Heart right ventricle (tissue), 16 donors: Measurements from ENCODE around the gene SP4. TPM values are rescaled to one million over a fixed set of nuclear protein-coding genes. Genes with fewer than 3 reads are reported as not detected.

Experiments used
- ATAC-seq, 8 donors: fragments of 200-7000 bp; cut with Tn5 transposase; one replicate each; pipeline ENCODE4 v1.9.1; 2020; ENCODE audit warnings: mild to moderate bottlenecking in 8 of 8, moderate library complexity in 8 of 8, moderate number of reproducible peaks in 1 of 8
- DNase-seq, 2 donors: peaks; one replicate each; pipeline ENCODE4 v3.0.0-alpha.2; 2020
- H3K27ac ChIP-seq, 10 donors: fragments of 200-600 bp; sonication (generic) in 2 of 10; one replicate each; pipeline versions ENCODE4 v1.5.0 to v1.8.0; 2020 to 2022; ENCODE audit warnings: mild to moderate bottlenecking in 3 of 10
- H3K27me3 ChIP-seq, 7 donors: fragments of 200-600 bp; one replicate each; pipeline ENCODE4 v1.8.0; 2021 to 2022; ENCODE audit warnings: mild to moderate bottlenecking in 2 of 7
- H3K36me3 ChIP-seq, 9 donors: fragments of 200-600 bp; sonication (generic) in 1 of 9; one replicate each; pipeline versions ENCODE4 v1.5.0 to v1.8.0; 2020 to 2022; ENCODE audit warnings: mild to moderate bottlenecking in 2 of 9
- H3K4me1 ChIP-seq, 9 donors: fragments of 200-600 bp; sonication (generic) in 1 of 9; one replicate each; pipeline versions ENCODE4 v1.5.0 to v1.8.0; 2020 to 2022; ENCODE audit warnings: mild to moderate bottlenecking in 4 of 9
- H3K4me3 ChIP-seq, 10 donors: fragments of 200-600 bp; sonication (generic) in 2 of 10; one replicate each; pipeline versions ENCODE4 v1.5.0 to v1.8.0; 2020 to 2022; ENCODE audit warnings: mild to moderate bottlenecking in 7 of 10, moderate library complexity in 2 of 10
- H3K9me3 ChIP-seq, 11 donors: fragments of 200-600 bp in 10 of 11; sonication (generic) in 2 of 11; one replicate each; pipeline versions ENCODE4 v1.5.0 to v1.8.0; 2013 to 2022; ENCODE audit warnings: mild to moderate bottlenecking in 2 of 11, control low read depth in 1 of 11, moderate library complexity in 1 of 11
- CTCF ChIP-seq, 9 donors: fragments of 200-600 bp; sonication (generic) in 2 of 9; IDR thresholded peaks; one replicate each; pipeline versions ENCODE4 v1.5.0 to v1.8.0; 2021 to 2022; ENCODE audit warnings: antibody characterized with exemption in 9 of 9, mild to moderate bottlenecking in 5 of 9, moderate library complexity in 1 of 9
- WGBS, 2 donors: extraction: QIAGEN DNeasy Blood & Tissue Kit; methylation state at CpG; one replicate each; pipeline ENCODE4 v1.1.7; 2013; ENCODE audit warnings: inconsistent platforms in 1 of 2; 5-methylcytosine and 5-hydroxymethylcytosine counted together
- intact Hi-C, 10 donors: fragments of 100-400 bp; cut with DNase I; formaldehyde crosslinking; loops; one replicate each; pipeline versions ENCODE4 v1.11.1 to v1.14.2; 2022
- polyA plus RNA-seq, 2 donors: library from polyadenylated mRNA; stranded (reverse); fragments of 200-250 nt; gene quantifications; one replicate each; pipeline ENCODE4 v1.2.3, GENCODE V29; 2013
- total RNA-seq, 10 donors: library from RNA; stranded (reverse); fragmentation: NEBNext Ultra II Directional in 3 of 10; extraction: Animal tissue kit (Norgen Biotek cat#: 25700) in 3 of 10; gene quantifications; one replicate each; pipeline versions ENCODE4 v1.2.1 to v1.2.4, GENCODE V29; 2021 to 2023
- donor health status: Arrhythmogenic right ventricular cardiomyopathy.
- donor health status: ischemic (EF 13 %, LVEDD 7.1; RV severe dilation, severe dysfunction).
- donor health status: healthy with polysubstance abuse.
- donor health status: DM: no; HTN: yes; CAD: no.
- donor health status: DM: no; HTN: no; CAD: no.
- donor health status: ischemic (EF 25% LVEDD 6.9; RV normal size, moderate dysfunction).
- donor health status: ischemic (EF 25% LVEDD 5.7; RV mildly dilated, moderate dysfunction).
- donor health status: healthy.
- donor health status: DM: yes; HTN: yes; CAD: no.
- donor health status: Ischemic cardiomyopathy.
- donor health status: ischemic (EF 35%, LVEDD 5.7; RV mildly dilated, moderate dysfunction).
- donor health status: nonischemic (EF 11% LVEDD 7.7; RV severe dilation, severe dysfunction).
- donor health status: DM: yes; HTN: yes; CAD: no.
- donor health status: PGD.
- donor health status: ischemic (EF 29% LVEDD 5.4; RV normal size, mild dysfunction).
- donor health status: nonischemic (EF 23%, LVEDD 6.1; RV moderate dilation, normal function).

SP4 gene
- total and polyA plus RNA-seq, 12 donors, result 1.6 to 9.9 (median 6.5) TPM

- H3K27me3 ChIP-seq, result peaks cover 8 to 83% (median 61%) of the 10 kb centered on the region in 7 donors
- intact Hi-C loops, result no loop called here
Measured at GRCh38 chr7:21542891-21543527, 115.1 kb downstream of the SP4 start, which contains the start of gene DNAH11. Gene DNAH11, plus strand, starts transcription at chr7:21543039. Its CDS starts 207 bp downstream, at chr7:21543246.

GRCh38 chr7:21543528-21544302 is 115.8 kb downstream of the SP4 start:
- Histone ChIP-seq H3K27ac (no peak overlapping the region), H3K4me1 (peaks cover 4 to 17% (median 14%) of the 10 kb centered on the region in 9 donors), H3K4me3 (peak overlapping the region; percentile 19 to 54 (median 48)), H3K36me3 (no peaks in the 10 kb centered on the region), H3K9me3 (no peaks in the 10 kb centered on the region), H3K27me3 (peaks cover 8 to 85% (median 61%) of the 10 kb centered on the region in 7 donors)
- 7 to 8% methylated on average over 31 of the region's 31 CpGs for WGBS, 2 donors
- no peak for TF ChIP-seq CTCF (IDR thresholded peaks at IDR 0.05)
- ATAC-seq (peak in 3 of 8 donors; percentile 16 to 36 (median 28)), DNase-seq (peak in 1 of 2 donors; percentile 14)
- intact Hi-C loops, result no loop called here

More at GRCh38 chr7:21542891-21543527, 115.1 kb downstream of the SP4 start, which contains the start of gene DNAH11:
- Histone ChIP-seq H3K36me3 (no peaks in the 10 kb centered on the region), H3K27ac (no peak within 1 kb of the TSS), H3K4me3 (peak within 1 kb of the TSS; percentile 19 to 54 (median 48)), H3K4me1 (peaks cover 4 to 17% (median 14%) of the 10 kb centered on the region in 9 donors), H3K9me3 (no peaks in the 10 kb centered on the region)
- peak in 1 of 9 donors; percentile 9 for TF ChIP-seq CTCF (IDR thresholded peaks at IDR 0.05)
- peak; percentile 55 to 95 (median 85) for ATAC-seq
- 0 to 1% methylated on average over 52 to 66 of the region's 66 CpGs for WGBS, 2 donors
- peak; percentile 4 to 42 for DNase-seq

GRCh38 chr7:21544303-21544656 is 116.4 kb downstream of the SP4 start:
- H3K4me1 ChIP-seq, result peaks cover 4 to 17% (median 14%) of the 10 kb centered on the region in 9 donors
- WGBS, 2 donors, result 27 to 29% methylated on average over 3 of the region's 3 CpGs
- no peak for TF ChIP-seq CTCF (IDR thresholded peaks at IDR 0.05)
- no peak overlapping the region for H3K27ac ChIP-seq
- DNase-seq, result no peak
- H3K4me3 ChIP-seq, result no peak overlapping the region
- no peak for ATAC-seq
- H3K36me3 ChIP-seq, result no peaks in the 10 kb centered on the region
- peaks cover 8 to 80% (median 61%) of the 10 kb centered on the region in 7 donors for H3K27me3 ChIP-seq
- intact Hi-C loops, result no loop called here
- H3K9me3 ChIP-seq, result no peaks in the 10 kb centered on the region

GRCh38 chr7:21544715-21545114 is 116.8 kb downstream of the SP4 start:
- H3K9me3 ChIP-seq, result no peaks in the 10 kb centered on the region
- no peak for ATAC-seq
- intact Hi-C loops, result no loop called here
- H3K36me3 ChIP-seq, result no peaks in the 10 kb centered on the region
- peaks cover 4 to 17% (median 14%) of the 10 kb centered on the region in 9 donors for H3K4me1 ChIP-seq
- H3K27me3 ChIP-seq, result peaks cover 8 to 76% (median 61%) of the 10 kb centered on the region in 7 donors
- WGBS, 2 donors, result 62 to 73% methylated on average over 3 of the region's 3 CpGs
- no peak for TF ChIP-seq CTCF (IDR thresholded peaks at IDR 0.05)
- DNase-seq, result no peak
- H3K27ac ChIP-seq, result no peak overlapping the region
- no peak overlapping the region for H3K4me3 ChIP-seq
